ENCODE data around the gene FKBP9. TPM values are rescaled to one million over a fixed set of nuclear protein-coding genes. Genes with fewer than 3 reads are reported as not detected.
A peak's percentile ranks its signal among the peaks of the same experiment; 100 is the strongest.

Gene FKBP9
- total RNA-seq, 1 donor from 2014 or later = 179 TPM

- no peak for DNase-seq
These were observed 52.5 kb downstream of the FKBP9 start for GRCh38 chr7:33009734-33010133.

- DNase-seq = no peak
These were observed 55.1 kb downstream of the FKBP9 start for GRCh38 chr7:33012364-33012763.

GRCh38 chr7:33024189-33024757, 67.0 kb downstream of the FKBP9 start:
- no peak for DNase-seq

GRCh38 chr7:33035776-33036175, 78.5 kb downstream of the FKBP9 start:
- no peak for DNase-seq

- no peak for DNase-seq
These were observed 81.4 kb downstream of the FKBP9 start for GRCh38 chr7:33038639-33039038.

- DNase-seq = peak; percentile 39
These were observed 82.1 kb downstream of the FKBP9 start for GRCh38 chr7:33039257-33039902.

GRCh38 chr7:33039903-33040292, 82.7 kb downstream of the FKBP9 start:
- peak; percentile 18 for DNase-seq

- DNase-seq = peak; percentile 37
These were observed 83.7 kb downstream of the FKBP9 start for GRCh38 chr7:33040803-33041516.

GRCh38 chr7:33041631-33042428, 84.6 kb downstream of the FKBP9 start:
- DNase-seq = no peak

GRCh38 chr7:33043501-33044400, 86.5 kb downstream of the FKBP9 start:
- no peak for DNase-seq

- peak; percentile 45 for DNase-seq
These were observed 87.1 kb downstream of the FKBP9 start for GRCh38 chr7:33044401-33044718.

GRCh38 chr7:33044986-33045385, 87.7 kb downstream of the FKBP9 start:
- DNase-seq = no peak

GRCh38 chr7:33048257-33048656, 91.0 kb downstream of the FKBP9 start:
- DNase-seq = no peak

- DNase-seq = no peak
These were observed 91.5 kb downstream of the FKBP9 start for GRCh38 chr7:33048704-33049103.

- peak; percentile 78 for DNase-seq
These were observed 93.5 kb downstream of the FKBP9 start for GRCh38 chr7:33050535-33051318.

- DNase-seq = no peak
These were observed 96.5 kb downstream of the FKBP9 start for GRCh38 chr7:33053721-33054120.

GRCh38 chr7:33054261-33054964, 97.2 kb downstream of the FKBP9 start:
- peak; percentile 67 for DNase-seq

- DNase-seq = no peak
These were observed 97.9 kb downstream of the FKBP9 start for GRCh38 chr7:33055158-33055557.

Measured in dermis blood vessel endothelial cell (primary cell).